ENCODE data around the gene PBRM1.

DNA sequence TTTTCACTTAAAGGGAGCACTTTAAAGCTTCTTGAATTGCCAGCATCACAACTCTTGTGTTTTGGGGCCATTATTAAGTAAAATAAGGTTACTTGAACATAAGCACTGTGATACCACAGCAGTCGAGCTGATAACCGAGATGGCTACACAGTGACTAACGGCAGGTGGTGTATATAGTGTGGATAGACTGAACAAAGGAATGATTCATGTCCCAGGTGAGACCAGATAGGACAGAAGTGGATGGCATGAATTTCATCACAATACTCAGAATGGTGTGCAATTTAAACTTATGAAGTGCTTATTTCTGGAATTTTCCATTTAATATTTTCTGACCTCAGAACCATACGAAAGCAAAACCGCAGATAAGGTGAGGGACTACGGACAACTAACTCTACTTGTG, 40.2 kb downstream of the PBRM1 start:
- no peak for TF ChIP-seq FOXP2 (optimal IDR thresholded peaks at IDR 0.05; ENCODE audit: control extremely low read depth, extremely low read length, insufficient read depth)
- no peak for TF ChIP-seq POLR2AphosphoS5 (IDR thresholded peaks at IDR 0.05; ENCODE audit: borderline replicate concordance, low read depth, low read length)

Measured in SK-N-MC (cell line).